HG03457 (cell line): ENCODE data around the gene CLBA1.

Source experiments
- ATAC-seq: cut with Tn5 transposase; IDR thresholded peaks from one replicate; pipeline ENCODE4 v1.9.1; 2021; ENCODE audit warnings: moderate number of reproducible peaks; ENCODE audit not compliant: unreplicated experiment

Gene CLBA1

GRCh38 chr14:104979758-104980610 lies 5.6 kb upstream of the CLBA1 start:
- no peak for ATAC-seq

- ATAC-seq = no peak
These were observed 4.7 kb upstream of the CLBA1 start for GRCh38 chr14:104980611-104981531.

- no peak for ATAC-seq
These were observed 3.7 kb upstream of the CLBA1 start for GRCh38 chr14:104981699-104982541.

GRCh38 chr14:104982548-104983230 lies 2.9 kb upstream of the CLBA1 start:
- ATAC-seq = no peak

GRCh38 chr14:104983231-104983721 lies 2.3 kb upstream of the CLBA1 start:
- no peak for ATAC-seq

- no peak for ATAC-seq
These were observed 1.3 kb upstream of the CLBA1 start for GRCh38 chr14:104984056-104984894.

GRCh38 chr14:104986487-104987164 lies 1.0 kb downstream of the CLBA1 start:
- no peak for ATAC-seq

- no peak for ATAC-seq
These were observed 3.8 kb downstream of the CLBA1 start for GRCh38 chr14:104989236-104989950.

- ATAC-seq = no peak
These were observed 4.3 kb downstream of the CLBA1 start for GRCh38 chr14:104989951-104990303.

GRCh38 chr14:104991896-104992230 lies 6.3 kb downstream of the CLBA1 start:
- ATAC-seq = no peak

GRCh38 chr14:104992501-104992900 lies 6.9 kb downstream of the CLBA1 start:
- no peak for ATAC-seq

GRCh38 chr14:104993306-104993705 lies 7.7 kb downstream of the CLBA1 start:
- ATAC-seq = no peak

- ATAC-seq = no peak
These were observed 8.4 kb downstream of the CLBA1 start for GRCh38 chr14:104993808-104994591.

GRCh38 chr14:104994978-104995377 lies 9.4 kb downstream of the CLBA1 start:
- no peak for ATAC-seq

GRCh38 chr14:104996032-104996431 lies 10.4 kb downstream of the CLBA1 start:
- ATAC-seq = no peak

GRCh38 chr14:104996483-104996882 lies 10.9 kb downstream of the CLBA1 start:
- ATAC-seq = no peak

- no peak for ATAC-seq
These were observed 13.2 kb downstream of the CLBA1 start for GRCh38 chr14:104998801-104999200.
